GM18502 (cell line): ENCODE data around the gene PGBD1.
A peak's percentile ranks its signal among the peaks of the same experiment; 100 is the strongest.

Experiments used
- ATAC-seq: cut with Tn5 transposase; IDR thresholded peaks from one replicate; pipeline ENCODE4 v1.9.1; 2021; ENCODE audit warnings: mild to moderate bottlenecking; ENCODE audit not compliant: unreplicated experiment, poor library complexity

The PGBD1 gene

GRCh38 chr6:28281288-28282064 lies at the start of gene PGBD1:
Gene PGBD1, plus strand, starts transcription at chr6:28281572. Its CDS starts 2,242 bp downstream, at chr6:28283814.
- peak; percentile 90 for ATAC-seq

GRCh38 chr6:28232785-28233184 lies 48.6 kb upstream of the PGBD1 start:
- no peak for ATAC-seq

- ATAC-seq: no peak
Observed at GRCh38 chr6:28235912-28236452, 45.4 kb upstream of the PGBD1 start.

- ATAC-seq: no peak
Observed at GRCh38 chr6:28239636-28240035, 41.7 kb upstream of the PGBD1 start.

- no peak for ATAC-seq
Observed at GRCh38 chr6:28240471-28240870, 40.9 kb upstream of the PGBD1 start.

GRCh38 chr6:28243946-28244345 lies 37.4 kb upstream of the PGBD1 start:
- no peak for ATAC-seq

- ATAC-seq: no peak
Observed at GRCh38 chr6:28245206-28245941, 36.0 kb upstream of the PGBD1 start.

- no peak for ATAC-seq
Observed at GRCh38 chr6:28248916-28249315, 32.5 kb upstream of the PGBD1 start.

GRCh38 chr6:28250747-28251146 lies 30.6 kb upstream of the PGBD1 start:
- ATAC-seq: no peak

GRCh38 chr6:28251661-28252008 lies 29.7 kb upstream of the PGBD1 start:
- ATAC-seq: peak; percentile 61

GRCh38 chr6:28252009-28252975 lies 29.1 kb upstream of the PGBD1 start, which contains the start of gene ZKSCAN4:
Gene ZKSCAN4, minus strand, starts transcription at chr6:28252269. Its CDS starts 289 bp downstream, at chr6:28251980.
- ATAC-seq: peak; percentile 84

GRCh38 chr6:28254121-28254519 lies 27.3 kb upstream of the PGBD1 start:
- ATAC-seq: no peak

GRCh38 chr6:28257042-28257441 lies 24.3 kb upstream of the PGBD1 start:
- ATAC-seq: no peak

- no peak for ATAC-seq
Observed at GRCh38 chr6:28258877-28259777, 22.2 kb upstream of the PGBD1 start, which contains the start of gene NKAPL. Gene NKAPL, plus strand, starts transcription at chr6:28259297. Its CDS starts 75 bp downstream, at chr6:28259372.

GRCh38 chr6:28263922-28264321 lies 17.4 kb upstream of the PGBD1 start:
- no peak for ATAC-seq

GRCh38 chr6:28264834-28265401 lies 16.5 kb upstream of the PGBD1 start:
- ATAC-seq: no peak

- no peak for ATAC-seq
Observed at GRCh38 chr6:28266563-28266961, 14.8 kb upstream of the PGBD1 start.

- ATAC-seq: peak; percentile 92
Observed at GRCh38 chr6:28266962-28267694, 14.2 kb upstream of the PGBD1 start, which contains the start of gene ZSCAN26. Gene ZSCAN26, plus strand, starts transcription at chr6:28267143. Its CDS starts 4,777 bp downstream, at chr6:28271920.
